PC-3 (cell line): ENCODE measurements around the gene LTBP3.

Experiments
- EZH2 ChIP-seq: fragments of 300-600 bp; sonication (generic); IDR thresholded peaks from one replicate; pipeline ENCODE4 v1.6.1; 2017; ENCODE audit warnings: antibody characterized with exemption, mild to moderate bottlenecking, low read length; ENCODE audit not compliant: unreplicated experiment
- EZH2phosphoT487 ChIP-seq: fragments of 300-600 bp; sonication (generic); IDR thresholded peaks from 2 replicates; pipeline ENCODE4 v1.6.1; 2018; ENCODE audit warnings: mild to moderate bottlenecking, antibody characterized with exemption, low read length, borderline replicate concordance
- TF ChIP-seq, protein P1 (sequence below): fragments of 300-600 bp; sonication (generic); conservative IDR thresholded peaks from 2 replicates; pipeline ENCODE4 v1.5.1; 2017; ENCODE audit warnings: antibody characterized with exemption, low read depth, mild to moderate bottlenecking, low read length

DNA sequence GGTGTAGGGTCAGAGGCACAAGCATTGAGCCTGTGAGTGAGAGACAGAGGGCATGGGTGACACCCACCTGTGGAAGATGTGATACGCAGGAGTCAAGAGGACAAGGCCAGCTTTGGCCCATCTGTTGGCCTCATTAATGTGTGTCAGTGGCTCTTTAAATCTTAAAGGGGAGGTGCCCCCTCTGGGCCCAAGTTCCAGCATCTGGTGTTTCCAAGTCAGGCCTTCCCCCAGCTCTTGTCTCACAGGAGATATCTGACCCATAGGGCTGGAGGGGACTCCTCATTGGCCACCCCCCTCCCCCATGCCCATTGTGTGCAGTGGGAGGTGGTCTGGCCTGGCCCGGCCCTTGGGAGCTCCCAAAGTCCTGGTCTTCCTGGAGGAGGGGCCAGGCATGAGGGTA lies 28.5 kb upstream of the LTBP3 start:
- TF ChIP-seq EZH2: no peak
- TF ChIP-seq, protein P1, sequence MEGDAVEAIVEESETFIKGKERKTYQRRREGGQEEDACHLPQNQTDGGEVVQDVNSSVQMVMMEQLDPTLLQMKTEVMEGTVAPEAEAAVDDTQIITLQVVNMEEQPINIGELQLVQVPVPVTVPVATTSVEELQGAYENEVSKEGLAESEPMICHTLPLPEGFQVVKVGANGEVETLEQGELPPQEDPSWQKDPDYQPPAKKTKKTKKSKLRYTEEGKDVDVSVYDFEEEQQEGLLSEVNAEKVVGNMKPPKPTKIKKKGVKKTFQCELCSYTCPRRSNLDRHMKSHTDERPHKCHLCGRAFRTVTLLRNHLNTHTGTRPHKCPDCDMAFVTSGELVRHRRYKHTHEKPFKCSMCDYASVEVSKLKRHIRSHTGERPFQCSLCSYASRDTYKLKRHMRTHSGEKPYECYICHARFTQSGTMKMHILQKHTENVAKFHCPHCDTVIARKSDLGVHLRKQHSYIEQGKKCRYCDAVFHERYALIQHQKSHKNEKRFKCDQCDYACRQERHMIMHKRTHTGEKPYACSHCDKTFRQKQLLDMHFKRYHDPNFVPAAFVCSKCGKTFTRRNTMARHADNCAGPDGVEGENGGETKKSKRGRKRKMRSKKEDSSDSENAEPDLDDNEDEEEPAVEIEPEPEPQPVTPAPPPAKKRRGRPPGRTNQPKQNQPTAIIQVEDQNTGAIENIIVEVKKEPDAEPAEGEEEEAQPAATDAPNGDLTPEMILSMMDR: no peak
- TF ChIP-seq EZH2phosphoT487: no peak
